ENCODE results near the gene CARD11.

The CARD11 gene

DNA sequence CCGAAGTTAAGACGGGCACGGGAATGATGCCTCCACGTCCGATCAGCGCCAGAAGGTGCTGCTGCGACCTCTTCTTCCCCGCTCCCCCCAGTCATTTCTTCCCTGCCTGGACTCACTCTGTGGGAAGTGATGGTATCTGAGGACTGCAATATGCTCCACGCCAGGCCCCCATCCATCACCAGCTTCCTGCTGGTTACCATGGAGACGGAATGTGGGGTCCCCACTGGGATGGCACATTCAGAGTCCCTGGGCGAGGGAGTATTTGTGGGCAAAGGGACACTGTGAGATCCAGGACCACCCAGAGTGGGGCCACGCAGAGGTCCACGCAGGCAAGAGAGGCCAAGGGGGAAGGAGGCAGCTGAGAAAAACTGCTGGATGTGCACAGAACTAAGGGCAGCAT is 39.7 kb downstream of the CARD11 start:
- no peak for TF ChIP-seq TAF1 (IDR thresholded peaks at IDR 0.05; ENCODE audit: borderline replicate concordance, insufficient read depth, low read length)
- no peak for TF ChIP-seq SIN3A (IDR thresholded peaks at IDR 0.05; ENCODE audit: borderline replicate concordance, insufficient read depth, low read length)
- no peak for TF ChIP-seq FOXP2 (optimal IDR thresholded peaks at IDR 0.05; ENCODE audit: borderline replicate concordance, extremely low read depth, extremely low read length, insufficient read depth)
- TF ChIP-seq POLR2AphosphoS5 (IDR thresholded peaks at IDR 0.05; ENCODE audit: low read depth, low read length): no peak
- TF ChIP-seq, protein P1, sequence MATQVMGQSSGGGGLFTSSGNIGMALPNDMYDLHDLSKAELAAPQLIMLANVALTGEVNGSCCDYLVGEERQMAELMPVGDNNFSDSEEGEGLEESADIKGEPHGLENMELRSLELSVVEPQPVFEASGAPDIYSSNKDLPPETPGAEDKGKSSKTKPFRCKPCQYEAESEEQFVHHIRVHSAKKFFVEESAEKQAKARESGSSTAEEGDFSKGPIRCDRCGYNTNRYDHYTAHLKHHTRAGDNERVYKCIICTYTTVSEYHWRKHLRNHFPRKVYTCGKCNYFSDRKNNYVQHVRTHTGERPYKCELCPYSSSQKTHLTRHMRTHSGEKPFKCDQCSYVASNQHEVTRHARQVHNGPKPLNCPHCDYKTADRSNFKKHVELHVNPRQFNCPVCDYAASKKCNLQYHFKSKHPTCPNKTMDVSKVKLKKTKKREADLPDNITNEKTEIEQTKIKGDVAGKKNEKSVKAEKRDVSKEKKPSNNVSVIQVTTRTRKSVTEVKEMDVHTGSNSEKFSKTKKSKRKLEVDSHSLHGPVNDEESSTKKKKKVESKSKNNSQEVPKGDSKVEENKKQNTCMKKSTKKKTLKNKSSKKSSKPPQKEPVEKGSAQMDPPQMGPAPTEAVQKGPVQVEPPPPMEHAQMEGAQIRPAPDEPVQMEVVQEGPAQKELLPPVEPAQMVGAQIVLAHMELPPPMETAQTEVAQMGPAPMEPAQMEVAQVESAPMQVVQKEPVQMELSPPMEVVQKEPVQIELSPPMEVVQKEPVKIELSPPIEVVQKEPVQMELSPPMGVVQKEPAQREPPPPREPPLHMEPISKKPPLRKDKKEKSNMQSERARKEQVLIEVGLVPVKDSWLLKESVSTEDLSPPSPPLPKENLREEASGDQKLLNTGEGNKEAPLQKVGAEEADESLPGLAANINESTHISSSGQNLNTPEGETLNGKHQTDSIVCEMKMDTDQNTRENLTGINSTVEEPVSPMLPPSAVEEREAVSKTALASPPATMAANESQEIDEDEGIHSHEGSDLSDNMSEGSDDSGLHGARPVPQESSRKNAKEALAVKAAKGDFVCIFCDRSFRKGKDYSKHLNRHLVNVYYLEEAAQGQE (IDR thresholded peaks at IDR 0.05; ENCODE audit: insufficient read depth in 1 of 2, low read depth in 2 of 2, low read length in 2 of 2): no peak

DNA sequence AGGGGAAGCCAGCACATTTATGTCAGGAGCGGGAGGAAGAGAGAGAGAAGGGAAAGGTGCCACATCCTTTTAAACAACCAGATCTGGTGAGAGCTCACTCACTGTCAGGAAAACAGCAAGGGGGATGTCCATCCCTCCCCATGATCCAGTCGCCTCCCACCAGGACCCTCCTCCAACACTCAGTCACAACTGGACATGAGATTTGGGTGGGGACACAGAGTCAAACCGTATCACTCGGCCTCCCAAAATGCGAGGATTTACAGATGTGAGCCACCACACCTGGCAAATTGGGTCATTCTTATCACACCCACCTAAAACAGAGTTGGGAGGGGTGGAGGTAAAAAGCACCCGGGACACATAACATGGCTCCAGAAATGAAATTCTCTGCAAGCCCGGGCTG is 41.0 kb downstream of the CARD11 start:
- TF ChIP-seq, protein P1 (IDR thresholded peaks at IDR 0.05; ENCODE audit: insufficient read depth in 1 of 2, low read depth in 2 of 2, low read length in 2 of 2): no peak
- TF ChIP-seq SIN3A (IDR thresholded peaks at IDR 0.05; ENCODE audit: borderline replicate concordance, insufficient read depth, low read length) (no peak), TAF1 (IDR thresholded peaks at IDR 0.05; ENCODE audit: borderline replicate concordance, insufficient read depth, low read length) (no peak), POLR2AphosphoS5 (IDR thresholded peaks at IDR 0.05; ENCODE audit: low read depth, low read length) (no peak), FOXP2 (optimal IDR thresholded peaks at IDR 0.05; ENCODE audit: borderline replicate concordance, extremely low read depth, extremely low read length, insufficient read depth) (no peak)

DNA sequence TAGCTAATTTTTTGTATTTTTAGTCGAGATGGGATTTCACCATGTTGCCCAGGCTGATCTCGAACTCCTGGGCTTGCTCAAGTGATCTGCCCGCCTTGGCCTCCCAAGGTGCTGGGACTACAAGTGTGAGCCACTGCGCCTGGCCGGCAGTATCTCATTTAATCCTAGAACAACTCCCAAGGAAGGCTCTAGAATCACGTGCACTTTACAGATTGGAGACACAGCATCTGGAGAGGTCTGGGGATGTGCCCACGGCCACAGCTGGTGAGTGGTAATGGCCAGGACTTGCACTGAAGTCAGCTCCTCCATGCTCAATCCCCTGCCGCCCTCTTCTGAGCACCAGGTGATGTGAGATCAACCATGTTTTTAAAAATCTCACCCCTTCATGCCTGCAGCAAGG is 43.1 kb downstream of the CARD11 start:
- TF ChIP-seq FOXP2 (optimal IDR thresholded peaks at IDR 0.05; ENCODE audit: borderline replicate concordance, extremely low read depth, extremely low read length, insufficient read depth) (no peak), SIN3A (IDR thresholded peaks at IDR 0.05; ENCODE audit: borderline replicate concordance, insufficient read depth, low read length) (no peak)
- TF ChIP-seq, protein P1 (IDR thresholded peaks at IDR 0.05; ENCODE audit: insufficient read depth in 1 of 2, low read depth in 2 of 2, low read length in 2 of 2): no peak

DNA sequence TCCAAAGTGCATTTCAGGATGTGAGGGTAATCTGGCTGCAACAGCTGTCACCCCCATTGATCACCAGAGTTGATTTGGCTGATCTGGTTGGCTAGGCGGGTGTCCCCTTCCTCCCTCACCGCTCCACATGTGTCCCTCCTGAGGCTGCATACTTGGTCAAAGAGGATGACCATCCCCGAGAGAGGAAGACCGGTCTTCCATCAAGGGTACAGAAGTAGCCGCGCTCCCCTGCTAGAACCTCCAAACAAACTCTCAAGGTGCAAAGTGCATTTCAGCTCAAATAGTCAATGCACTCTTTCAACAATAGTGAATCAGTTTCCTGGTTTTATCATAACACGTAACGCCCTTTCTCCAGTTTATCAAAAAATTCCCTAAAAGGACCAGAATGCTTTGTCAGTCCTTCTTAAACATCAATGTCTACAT is 44.6 kb downstream of the CARD11 start:
- no peak for TF ChIP-seq SIN3A (IDR thresholded peaks at IDR 0.05; ENCODE audit: borderline replicate concordance, insufficient read depth, low read length)

DNA sequence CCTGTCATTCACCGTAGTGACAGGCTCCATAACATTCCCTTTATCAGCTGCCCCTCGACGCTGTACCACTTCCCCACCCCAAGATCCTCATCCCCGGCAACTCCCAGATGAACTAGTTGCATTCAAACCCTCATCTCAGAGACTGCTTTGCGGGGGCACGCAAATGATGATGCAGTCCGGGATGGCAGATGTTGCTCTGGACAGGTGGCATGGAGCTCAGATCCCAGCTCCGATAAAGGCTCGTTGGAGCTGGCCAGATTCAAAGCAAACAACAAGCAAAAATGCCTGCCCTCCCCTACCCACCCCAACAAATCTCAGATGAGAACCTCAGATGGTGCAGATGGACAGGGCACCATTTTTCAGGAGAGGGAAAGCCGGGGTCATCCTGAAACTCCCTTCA is 46.7 kb downstream of the CARD11 start:
- TF ChIP-seq POLR2AphosphoS5 (IDR thresholded peaks at IDR 0.05; ENCODE audit: low read depth, low read length) (no peak), TAF1 (IDR thresholded peaks at IDR 0.05; ENCODE audit: borderline replicate concordance, insufficient read depth, low read length) (no peak), SIN3A (IDR thresholded peaks at IDR 0.05; ENCODE audit: borderline replicate concordance, insufficient read depth, low read length) (no peak), FOXP2 (optimal IDR thresholded peaks at IDR 0.05; ENCODE audit: borderline replicate concordance, extremely low read depth, extremely low read length, insufficient read depth) (no peak)
- TF ChIP-seq, protein P1 (IDR thresholded peaks at IDR 0.05; ENCODE audit: insufficient read depth in 1 of 2, low read depth in 2 of 2, low read length in 2 of 2): no peak

All from PFSK-1 (cell line).